ENCODE data around the gene AIG1. TPM values are rescaled to one million over a fixed set of nuclear protein-coding genes. Genes with fewer than 3 reads are reported as not detected.

Gene AIG1
- total and polyA plus RNA-seq, 2 of the 4 experiments (the other 2 are of a cell fraction) = 21.3 to 27.1 TPM

- BruUV-seq (replicated peaks) = no TSS peak
- Histone ChIP-seq H3K27ac (ENCODE audit: insufficient read depth, low read length) (no peak overlapping the region), H2BK120ac (ENCODE audit: low read depth, low read length) (no peak overlapping the region), H4K5ac (ENCODE audit: low read depth, low read length) (no peak overlapping the region), H3K79me1 (ENCODE audit: low read depth in 1 of 2, low read length in 2 of 2) (peaks cover 0 to 3% of the 10 kb centered on the region in 2 experiments; a peak in 1 of 4 replicates), H4K8ac (ENCODE audit: low read depth in 2 of 2, low read length in 2 of 2) (no peak overlapping the region), H2BK15ac (ENCODE audit: low read depth, low read length) (no peak overlapping the region), H3K23ac (ENCODE audit: low read depth, low read length) (no peak overlapping the region), H3K4me1 (ENCODE audit: control insufficient read depth, insufficient read depth, low read length) (peaks cover 4% of the 10 kb centered on the region), H3K36me3 (ENCODE audit: control insufficient read depth, insufficient read depth, low read length) (no peaks in the 10 kb centered on the region), H4K20me1 (ENCODE audit: insufficient read depth, low read length) (no peaks in the 10 kb centered on the region), H3K56ac (ENCODE audit: extremely low read depth, insufficient read depth, low read length) (no peak overlapping the region), H3K4ac (ENCODE audit: low read depth, low read length) (no peak overlapping the region), H2AFZ (replicated peaks; ENCODE audit: low read length, poor library complexity) (no peak overlapping the region), H2AK9ac (replicated peaks; ENCODE audit: low read depth, low read length, poor library complexity) (no peak overlapping the region), H2AK5ac (ENCODE audit: low read depth, low read length) (peak overlapping the region; percentile 8; the same call in 1 of the 2 replicates), H3K14ac (replicated peaks; ENCODE audit: low read depth, low read length) (no peak overlapping the region), H4K91ac (ENCODE audit: insufficient read depth, low read depth, low read length) (no peak overlapping the region), H2BK5ac (ENCODE audit: low read depth, low read length, poor library complexity, severe bottlenecking) (no peak overlapping the region), H3K9me3 (ENCODE audit: control insufficient read depth, insufficient read depth, low read length) (no peaks in the 10 kb centered on the region), H3K9ac (ENCODE audit: low read depth, low read length) (no peak overlapping the region), H3K27me3 (ENCODE audit: control insufficient read depth, insufficient read depth, low read length) (no peaks in the 10 kb centered on the region), H3K4me2 (ENCODE audit: low read depth, low read length) (no peak overlapping the region), H2BK20ac (ENCODE audit: low read depth, low read length) (no peak overlapping the region), H3K4me3 (ENCODE audit: insufficient read depth, low read depth, low read length) (no peak overlapping the region), H3K9me1 (ENCODE audit: insufficient read depth, low read length) (0 out of 2 replicates have a peak, but pooled peaks cover 3% of the 10 kb centered on the region), H3K18ac (ENCODE audit: low read depth, low read length) (no peak overlapping the region)
- TF ChIP-seq NFE2L2 (IDR thresholded peaks at IDR 0.05; ENCODE audit: low read depth, low read length) (no peak), RCOR1 (IDR thresholded peaks at IDR 0.05; ENCODE audit: insufficient replicate concordance, low read length) (no peak), CHD1 (IDR thresholded peaks at IDR 0.05; ENCODE audit: low read depth, low read length) (no peak), ELK1 (IDR thresholded peaks at IDR 0.05; ENCODE audit: borderline replicate concordance, low read depth, low read length) (no peak), MAZ (IDR thresholded peaks at IDR 0.05; ENCODE audit: borderline replicate concordance, low read depth, low read length) (no peak), MXI1 (IDR thresholded peaks at IDR 0.05; ENCODE audit: borderline replicate concordance, low read depth, low read length) (no peak), MAFK (IDR thresholded peaks at IDR 0.05; ENCODE audit: low read depth, low read length) (no peak), RFX5 (IDR thresholded peaks at IDR 0.05; ENCODE audit: low read depth, low read length) (no peak), CEBPB (IDR thresholded peaks at IDR 0.05; ENCODE audit: low read depth, low read length) (no peak), POLR2A (IDR thresholded peaks at IDR 0.05; ENCODE audit: low read depth, low read length) (no peak), RAD21 (IDR thresholded peaks at IDR 0.05; ENCODE audit: low read length) (no peak), BHLHE40 (IDR thresholded peaks at IDR 0.05; ENCODE audit: low read depth, low read length) (no peak)
- TF ChIP-seq, protein P1, sequence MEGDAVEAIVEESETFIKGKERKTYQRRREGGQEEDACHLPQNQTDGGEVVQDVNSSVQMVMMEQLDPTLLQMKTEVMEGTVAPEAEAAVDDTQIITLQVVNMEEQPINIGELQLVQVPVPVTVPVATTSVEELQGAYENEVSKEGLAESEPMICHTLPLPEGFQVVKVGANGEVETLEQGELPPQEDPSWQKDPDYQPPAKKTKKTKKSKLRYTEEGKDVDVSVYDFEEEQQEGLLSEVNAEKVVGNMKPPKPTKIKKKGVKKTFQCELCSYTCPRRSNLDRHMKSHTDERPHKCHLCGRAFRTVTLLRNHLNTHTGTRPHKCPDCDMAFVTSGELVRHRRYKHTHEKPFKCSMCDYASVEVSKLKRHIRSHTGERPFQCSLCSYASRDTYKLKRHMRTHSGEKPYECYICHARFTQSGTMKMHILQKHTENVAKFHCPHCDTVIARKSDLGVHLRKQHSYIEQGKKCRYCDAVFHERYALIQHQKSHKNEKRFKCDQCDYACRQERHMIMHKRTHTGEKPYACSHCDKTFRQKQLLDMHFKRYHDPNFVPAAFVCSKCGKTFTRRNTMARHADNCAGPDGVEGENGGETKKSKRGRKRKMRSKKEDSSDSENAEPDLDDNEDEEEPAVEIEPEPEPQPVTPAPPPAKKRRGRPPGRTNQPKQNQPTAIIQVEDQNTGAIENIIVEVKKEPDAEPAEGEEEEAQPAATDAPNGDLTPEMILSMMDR (conservative IDR thresholded peaks at IDR 0.05; ENCODE audit: low read depth, low read length) = no peak
- TF ChIP-seq, protein P2, sequence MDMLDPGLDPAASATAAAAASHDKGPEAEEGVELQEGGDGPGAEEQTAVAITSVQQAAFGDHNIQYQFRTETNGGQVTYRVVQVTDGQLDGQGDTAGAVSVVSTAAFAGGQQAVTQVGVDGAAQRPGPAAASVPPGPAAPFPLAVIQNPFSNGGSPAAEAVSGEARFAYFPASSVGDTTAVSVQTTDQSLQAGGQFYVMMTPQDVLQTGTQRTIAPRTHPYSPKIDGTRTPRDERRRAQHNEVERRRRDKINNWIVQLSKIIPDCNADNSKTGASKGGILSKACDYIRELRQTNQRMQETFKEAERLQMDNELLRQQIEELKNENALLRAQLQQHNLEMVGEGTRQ (IDR thresholded peaks at IDR 0.05; ENCODE audit: low read depth, low read length) = no peak
- WGBS, 2 experiments (ENCODE audit: extremely low coverage in 2 of 2, insufficient read length in 1 of 2) = no CpG with 5 or more reads among the region's 5 CpGs
- in situ Hi-C loops (cut with MboI; ENCODE audit: low sequenced_read_pairs) (no loop called here), intact Hi-C loops (cut with micrococcal nuclease) (no loop called here), dilution Hi-C loops (cut with HindIII; ENCODE audit: low sequenced_read_pairs, unreplicated experiment) (no loop called here)
- ChIA-PET POLR2A (ENCODE audit: unreplicated experiment) (interaction anchor here (0.7 kb wide), 1 partner anchor 372 kb away, joined by 6 read pairs; no protein-coding TSS in a partner anchor), CTCF (no interaction called here)
- no peak for DNase-seq
- ATAC-seq (ENCODE audit: low read depth) = no peak
These were observed 52.1 kb downstream of the AIG1 start for GRCh38 chr6:143112837-143113236.
